Adrenal gland (tissue), 5 donors: ENCODE measurements around the gene STAT4.

Source experiments
- CTCF ChIP-seq, 6 experiments: fragments of 450-650 bp in 4 of 6; fragments of 200-600 bp in 2 of 6; sonication (generic) in 1 of 6; IDR thresholded peaks; 1 replicate in 5 of 6; 2 replicates in 1 of 6; pipeline versions ENCODE4 v1.5.1 to v1.8.0; 2016 to 2021; ENCODE audit warnings: antibody characterized with exemption in 6 of 6, mild to moderate bottlenecking in 2 of 6, moderate library complexity in 1 of 6
- POLR2A ChIP-seq, 2 donors: fragments of 450-650 bp; IDR thresholded peaks; one replicate each; pipeline ENCODE4 v1.6.1; 2017; ENCODE audit warnings: antibody characterized with exemption in 2 of 2, mild to moderate bottlenecking in 2 of 2, moderate library complexity in 1 of 2
- donor health status: DM: no; HTN: no; CAD: no.

GRCh38 chr2:191100216-191100615, 50.6 kb downstream of the STAT4 start:
- no peak for TF ChIP-seq CTCF (IDR thresholded peaks at IDR 0.05)
- TF ChIP-seq POLR2A (IDR thresholded peaks at IDR 0.05): no peak
